ENCODE data around the gene GTF2IRD1. TPM values are rescaled to one million over a fixed set of nuclear protein-coding genes. Genes with fewer than 3 reads are reported as not detected.

GTF2IRD1 gene
- total RNA-seq, 4 donors from 2014 or later: 14.6 to 35.7 (median 17.1) TPM

DNA sequence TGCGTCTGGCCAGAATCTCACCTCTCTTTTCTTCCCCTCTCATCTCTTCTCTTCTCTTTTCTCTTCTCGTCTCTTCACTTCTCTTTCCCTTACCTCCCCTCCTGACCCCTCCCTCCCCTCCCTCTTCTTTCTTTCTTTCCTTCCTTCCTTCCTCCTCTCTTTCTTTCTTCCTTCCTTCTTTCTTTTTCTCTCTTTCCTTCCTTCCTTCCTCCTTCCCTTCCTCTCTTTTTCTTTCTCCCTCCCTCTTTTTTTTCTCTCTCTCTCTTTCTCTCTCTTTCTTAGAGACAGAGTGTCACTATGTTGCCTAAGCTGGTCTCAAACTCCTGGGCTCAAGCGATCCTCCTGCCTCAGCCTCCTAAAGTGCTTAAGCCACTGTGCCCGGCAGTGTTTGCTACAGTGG, 4.6 kb upstream of the GTF2IRD1 start:
- Histone ChIP-seq H3K27me3 (no peaks in the 10 kb centered on the region), H3K36me3 (no peaks in the 10 kb centered on the region), H3K27ac (no peak overlapping the region), H3K4me3 (no peak overlapping the region), H3K4me1 (peaks cover 0 to 15% (median 5%) of the 10 kb centered on the region in 4 donors), H3K9me3 (no peaks in the 10 kb centered on the region)
- TF ChIP-seq EP300 (IDR thresholded peaks at IDR 0.05): no peak
- no peak for TF ChIP-seq POLR2A (IDR thresholded peaks at IDR 0.05)
- TF ChIP-seq, protein P1, sequence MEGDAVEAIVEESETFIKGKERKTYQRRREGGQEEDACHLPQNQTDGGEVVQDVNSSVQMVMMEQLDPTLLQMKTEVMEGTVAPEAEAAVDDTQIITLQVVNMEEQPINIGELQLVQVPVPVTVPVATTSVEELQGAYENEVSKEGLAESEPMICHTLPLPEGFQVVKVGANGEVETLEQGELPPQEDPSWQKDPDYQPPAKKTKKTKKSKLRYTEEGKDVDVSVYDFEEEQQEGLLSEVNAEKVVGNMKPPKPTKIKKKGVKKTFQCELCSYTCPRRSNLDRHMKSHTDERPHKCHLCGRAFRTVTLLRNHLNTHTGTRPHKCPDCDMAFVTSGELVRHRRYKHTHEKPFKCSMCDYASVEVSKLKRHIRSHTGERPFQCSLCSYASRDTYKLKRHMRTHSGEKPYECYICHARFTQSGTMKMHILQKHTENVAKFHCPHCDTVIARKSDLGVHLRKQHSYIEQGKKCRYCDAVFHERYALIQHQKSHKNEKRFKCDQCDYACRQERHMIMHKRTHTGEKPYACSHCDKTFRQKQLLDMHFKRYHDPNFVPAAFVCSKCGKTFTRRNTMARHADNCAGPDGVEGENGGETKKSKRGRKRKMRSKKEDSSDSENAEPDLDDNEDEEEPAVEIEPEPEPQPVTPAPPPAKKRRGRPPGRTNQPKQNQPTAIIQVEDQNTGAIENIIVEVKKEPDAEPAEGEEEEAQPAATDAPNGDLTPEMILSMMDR (IDR thresholded peaks at IDR 0.05): no peak
- no peak for DNase-seq (ENCODE audit: low spot score in 2 of 2)
- WGBS, 2 donors: 88 to 89% methylated on average over 4 of the region's 4 CpGs

DNA sequence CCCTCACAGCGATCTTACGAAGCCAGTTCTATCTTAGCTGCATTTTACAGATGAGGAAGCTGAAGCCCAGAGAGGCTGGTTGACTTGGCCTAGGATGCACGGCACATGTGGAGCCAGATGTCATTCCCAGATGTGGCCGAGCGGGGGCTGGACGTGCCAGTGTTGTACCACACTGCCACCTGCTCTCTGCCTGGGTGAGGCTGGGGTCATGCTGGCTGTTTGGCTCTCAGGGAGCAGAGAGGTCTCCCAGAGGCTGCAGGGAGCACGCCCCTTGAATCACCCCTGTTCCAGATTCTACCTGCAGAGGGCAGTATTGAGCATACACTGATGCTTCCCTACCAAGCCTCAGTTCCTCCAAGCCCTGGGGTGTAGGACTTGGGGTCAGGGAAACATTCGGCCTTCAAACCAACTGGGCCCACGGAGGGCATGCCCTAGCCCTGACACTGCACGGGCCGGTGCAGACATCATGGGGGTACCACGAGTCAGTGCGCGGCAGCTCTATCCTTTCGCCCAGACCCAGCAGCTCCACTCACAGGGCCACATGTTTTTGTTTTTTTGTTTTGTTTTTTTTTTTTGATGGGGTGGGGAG, 3.8 kb upstream of the GTF2IRD1 start:
- peak; percentile 29 to 85 for DNase-seq (ENCODE audit: low spot score in 2 of 2)
- H3K27ac ChIP-seq: peak overlapping the region in 1 of 4 donors; percentile 22
- no peaks in the 10 kb centered on the region for H3K36me3 ChIP-seq
- H3K4me1 ChIP-seq: peaks cover 0 to 19% (median 13%) of the 10 kb centered on the region in 4 donors
- no peak overlapping the region for H3K4me3 ChIP-seq
- H3K27me3 ChIP-seq: no peaks in the 10 kb centered on the region
- TF ChIP-seq EP300 (IDR thresholded peaks at IDR 0.05): peak in 1 of 2 donors; percentile 6
- TF ChIP-seq POLR2A (IDR thresholded peaks at IDR 0.05): no peak
- TF ChIP-seq, protein P1 (IDR thresholded peaks at IDR 0.05): peak; percentile 68 to 83 (median 77)
- 63 to 64% methylated on average over 15 of the region's 15 CpGs for WGBS, 2 donors
- no peaks in the 10 kb centered on the region for H3K9me3 ChIP-seq

DNA sequence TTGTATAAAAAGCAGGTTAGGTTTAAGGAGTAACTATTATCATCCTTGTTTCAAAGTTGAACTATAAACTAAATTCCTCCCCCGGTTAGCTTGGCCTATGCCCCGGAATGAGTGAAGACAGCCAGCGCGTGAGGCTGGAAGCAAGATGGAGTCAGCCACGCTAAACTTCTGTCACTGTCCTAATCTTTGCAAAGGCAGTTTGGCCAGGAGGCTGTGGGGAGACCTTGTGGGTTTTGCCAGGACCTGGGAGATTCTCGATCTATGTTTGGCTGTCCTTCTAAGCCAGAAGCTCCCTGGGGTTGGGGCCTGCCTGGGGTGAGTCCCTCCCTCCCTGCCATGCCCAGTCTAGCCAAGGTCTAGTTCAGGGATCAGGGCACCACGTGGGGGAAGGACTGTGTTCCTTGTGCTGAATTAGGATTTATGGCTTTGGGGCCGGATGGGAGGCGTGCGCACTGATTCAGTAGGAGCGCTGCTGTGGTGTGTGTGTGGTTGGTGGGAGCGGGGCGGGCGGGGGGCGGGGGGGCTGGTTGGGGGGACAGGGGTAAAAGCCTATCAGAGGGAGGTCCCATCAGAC, 871 bp upstream of the GTF2IRD1 start:
- no peaks in the 10 kb centered on the region for H3K9me3 ChIP-seq
- no peaks in the 10 kb centered on the region for H3K36me3 ChIP-seq
- peak overlapping the region; percentile 57 to 93 (median 78) for H3K4me3 ChIP-seq
- H3K4me1 ChIP-seq: peaks cover 0 to 30% (median 17%) of the 10 kb centered on the region in 4 donors
- WGBS, 2 donors: 21 to 29% methylated on average over 12 to 14 of the region's 15 CpGs
- H3K27me3 ChIP-seq: no peaks in the 10 kb centered on the region
- H3K27ac ChIP-seq: peak overlapping the region; percentile 76 to 99 (median 96)
- DNase-seq (ENCODE audit: low spot score in 2 of 2): peak in 1 of 2 donors; percentile 23
- TF ChIP-seq POLR2A (IDR thresholded peaks at IDR 0.05): no peak
- TF ChIP-seq EP300 (IDR thresholded peaks at IDR 0.05): peak in 1 of 2 donors; percentile 64
- TF ChIP-seq, protein P1 (IDR thresholded peaks at IDR 0.05): no peak

DNA sequence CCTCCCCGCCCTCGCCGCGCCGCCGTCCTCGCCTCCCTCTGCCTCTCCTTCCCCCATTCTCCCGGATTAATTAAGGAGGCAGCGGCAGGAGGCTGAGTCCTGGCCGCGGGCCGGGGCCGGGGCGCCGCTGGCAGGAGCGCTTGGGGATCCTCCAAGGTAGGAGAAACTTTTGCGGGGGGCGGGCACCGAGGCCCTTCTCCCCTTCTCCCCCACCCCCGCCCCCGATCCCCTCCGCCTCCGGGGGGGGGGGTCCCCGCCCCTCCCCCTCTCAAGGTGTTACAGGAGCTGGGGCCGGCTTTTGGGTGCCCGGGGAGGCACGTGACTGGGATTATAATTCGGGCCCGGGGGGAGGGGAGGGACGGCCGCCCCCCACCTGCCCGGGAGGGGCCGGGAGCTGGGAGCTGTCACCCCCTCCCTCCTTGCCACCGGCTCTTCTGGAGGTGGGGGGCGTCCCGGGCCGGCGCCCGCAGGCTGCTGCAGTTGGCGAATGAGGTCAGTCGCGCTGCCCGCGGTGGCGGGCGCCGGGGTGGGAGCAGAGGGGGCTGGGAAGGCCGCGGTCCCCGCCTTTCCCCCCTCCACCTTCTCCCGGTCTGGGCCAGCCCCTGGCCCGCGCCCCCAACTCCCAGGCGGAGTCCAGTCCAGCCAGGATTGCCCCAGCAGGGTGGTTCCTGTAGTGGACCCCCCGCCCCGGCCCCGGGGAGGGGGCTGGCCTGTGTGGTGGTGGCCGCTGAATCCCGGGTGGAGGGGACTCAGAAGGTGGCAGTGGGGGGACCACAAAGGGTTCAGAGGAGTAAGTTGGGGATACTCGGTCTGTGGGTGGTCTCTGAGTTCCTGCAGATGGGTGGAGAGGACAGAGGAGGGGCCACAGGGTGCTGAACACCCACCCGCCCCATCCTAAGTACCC, 567 bp downstream of the GTF2IRD1 start:
- no peak for DNase-seq (ENCODE audit: low spot score in 2 of 2)
- 8 to 12% methylated on average over 18 to 23 of the region's 61 CpGs for WGBS, 2 donors
- Histone ChIP-seq H3K4me3 (peak overlapping the region; percentile 57 to 93 (median 78)), H3K4me1 (peaks cover 0 to 30% (median 17%) of the 10 kb centered on the region in 4 donors), H3K9me3 (no peaks in the 10 kb centered on the region), H3K27ac (peak overlapping the region; percentile 76 to 99 (median 96)), H3K36me3 (no peaks in the 10 kb centered on the region), H3K27me3 (no peaks in the 10 kb centered on the region)
- no peak for TF ChIP-seq EP300 (IDR thresholded peaks at IDR 0.05)
- peak in 1 of 2 donors; percentile 12 for TF ChIP-seq POLR2A (IDR thresholded peaks at IDR 0.05)

DNA sequence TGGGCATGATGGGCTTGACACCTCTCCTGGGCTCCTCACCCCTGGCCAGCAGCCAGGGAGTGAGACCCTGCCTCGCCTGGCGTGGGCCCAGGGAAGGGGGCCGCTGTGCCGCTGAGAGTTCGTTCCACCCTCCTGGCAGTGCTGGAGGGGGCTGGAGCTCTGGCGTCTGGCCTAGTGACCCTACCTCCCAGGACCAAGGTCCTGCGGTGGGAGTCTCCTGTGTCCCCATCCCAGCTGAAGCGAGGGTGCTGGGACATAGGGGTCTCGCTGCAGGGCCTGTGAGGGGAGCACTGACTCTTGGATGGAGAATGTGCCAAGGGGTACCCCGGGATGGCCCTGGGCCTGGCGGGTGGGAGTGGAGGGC, 1.2 kb downstream of the GTF2IRD1 start:
- TF ChIP-seq, protein P1 (IDR thresholded peaks at IDR 0.05): no peak
- no peaks in the 10 kb centered on the region for H3K9me3 ChIP-seq
- peak overlapping the region; percentile 76 to 99 (median 96) for H3K27ac ChIP-seq
- WGBS, 2 donors: 53 to 64% methylated on average over 8 to 11 of the region's 11 CpGs
- no peaks in the 10 kb centered on the region for H3K27me3 ChIP-seq
- peaks cover 0 to 30% (median 17%) of the 10 kb centered on the region in 4 donors for H3K4me1 ChIP-seq
- peak overlapping the region; percentile 57 to 93 (median 78) for H3K4me3 ChIP-seq
- H3K36me3 ChIP-seq: no peaks in the 10 kb centered on the region
- no peak for DNase-seq (ENCODE audit: low spot score in 2 of 2)
